A673 (cell line): ENCODE measurements around the gene SMAD9.

Source experiments
- CTCF ChIP-seq: fragments of 300-800, 200-600 bp; sonication (generic); conservative IDR thresholded peaks from 2 replicates; pipeline ENCODE4 v1.5.1; 2017; ENCODE audit warnings: low read depth, mild to moderate bottlenecking, antibody characterized with exemption, low read length, moderate library complexity, mixed read lengths
- EZH2 ChIP-seq: fragments of 200-600 bp; sonication (generic); IDR thresholded peaks from 2 replicates; pipeline ENCODE4 v1.6.1; 2017; ENCODE audit warnings: borderline replicate concordance, low read depth, mild to moderate bottlenecking, mixed read lengths, antibody characterized with exemption, low read length; ENCODE audit not compliant: poor library complexity, severe bottlenecking

GRCh38 chr13:36910545-36910944, 9.5 kb downstream of the SMAD9 start:
- TF ChIP-seq CTCF (no peak), EZH2 (no peak)
